HAP-1 (cell line): ENCODE measurements around the gene YIPF7.

ENCODE experiments used
- DNase-seq, 2 experiments: peaks; one replicate each; pipeline ENCODE4 v3.0.0-alpha.2; 2016 to 2020; ENCODE audit warnings: low spot score in 2 of 2
- H3K27me3 ChIP-seq: fragments of 250-450 bp; sonication (Bioruptor Pico); 2 replicates; pipeline ENCODE4 v1.5.1; 2020; ENCODE audit warnings: low read depth, mild to moderate bottlenecking, moderate library complexity
- H3K36me3 ChIP-seq: fragments of 250-450 bp; sonication (Bioruptor Pico); replicated peaks from 2 replicates; pipeline ENCODE4 v1.5.1; 2020; ENCODE audit warnings: mild to moderate bottlenecking
- H3K4me1 ChIP-seq: fragments of 250-450 bp; sonication (Bioruptor Pico); 2 replicates; pipeline ENCODE4 v1.5.1; 2020; ENCODE audit warnings: mild to moderate bottlenecking
- H3K4me3 ChIP-seq: fragments of 250-450 bp; sonication (Bioruptor Pico); 2 replicates; pipeline ENCODE4 v1.5.1; 2020; ENCODE audit warnings: mild to moderate bottlenecking, moderate library complexity
- H3K9me3 ChIP-seq: fragments of 250-450 bp; sonication (Bioruptor Pico); 2 replicates; pipeline ENCODE4 v1.5.1; 2020; ENCODE audit warnings: mild to moderate bottlenecking, moderate library complexity
- in situ Hi-C: fragments of 300-500 bp; cut with MboI; formaldehyde crosslinking; loops from 3 replicates; pipeline ENCODE4 v1.14.3; 2020; ENCODE audit warnings: low sequenced_read_pairs, inconsistent platforms, mixed read lengths

YIPF7 gene

GRCh38 chr4:44661940-44662622, 10.7 kb upstream of the YIPF7 start:
- Histone ChIP-seq H3K9me3 (no peaks in the 10 kb centered on the region), H3K36me3 (no peaks in the 10 kb centered on the region), H3K27me3 (no peaks in the 10 kb centered on the region; the same call in 1 of the 2 replicates), H3K4me1 (no peaks in the 10 kb centered on the region), H3K4me3 (no peak overlapping the region)
- no peak for DNase-seq
- in situ Hi-C loops = no loop called here

GRCh38 chr4:44660396-44660795, 9.0 kb upstream of the YIPF7 start:
- in situ Hi-C loops = no loop called here
- Histone ChIP-seq H3K9me3 (no peaks in the 10 kb centered on the region), H3K36me3 (no peaks in the 10 kb centered on the region), H3K4me1 (no peaks in the 10 kb centered on the region), H3K4me3 (no peak overlapping the region), H3K27me3 (no peaks in the 10 kb centered on the region)
- DNase-seq = no peak

GRCh38 chr4:44652002-44652401, 577 bp upstream of the YIPF7 start:
- no peak for DNase-seq
- H3K4me3 ChIP-seq = no peak overlapping the region
- in situ Hi-C loops = no loop called here
- no peaks in the 10 kb centered on the region for H3K9me3 ChIP-seq
- H3K36me3 ChIP-seq = no peaks in the 10 kb centered on the region
- peaks cover 3% of the 10 kb centered on the region; the same call in 1 of the 2 replicates for H3K27me3 ChIP-seq
- no peaks in the 10 kb centered on the region; the same call in 1 of the 2 replicates for H3K4me1 ChIP-seq

- in situ Hi-C loops = loop anchor here (25.0 kb wide), 1 partner anchor 209 kb away; the partner anchor contains the start of gene KCTD8
- no peak for DNase-seq
- Histone ChIP-seq H3K4me1 (no peaks in the 10 kb centered on the region), H3K9me3 (peaks cover 5% of the 10 kb centered on the region; the same call in 1 of the 2 replicates), H3K36me3 (no peaks in the 10 kb centered on the region), H3K27me3 (no peaks in the 10 kb centered on the region), H3K4me3 (no peak overlapping the region)
These were observed 5.3 kb downstream of the YIPF7 start for GRCh38 chr4:44646151-44646550.

GRCh38 chr4:44638091-44638490, 13.3 kb downstream of the YIPF7 start:
- Histone ChIP-seq H3K9me3 (peaks cover 4% of the 10 kb centered on the region; the same call in 1 of the 2 replicates), H3K36me3 (no peaks in the 10 kb centered on the region), H3K27me3 (no peaks in the 10 kb centered on the region; the same call in 1 of the 2 replicates), H3K4me3 (no peak overlapping the region), H3K4me1 (no peaks in the 10 kb centered on the region)
- in situ Hi-C loops = loop anchor here (25.0 kb wide), 1 partner anchor 201 kb away; the partner anchor contains the start of gene KCTD8
- DNase-seq = no peak

GRCh38 chr4:44632733-44633132, 18.7 kb downstream of the YIPF7 start:
- peaks cover 5% of the 10 kb centered on the region; the same call in 1 of the 2 replicates for H3K27me3 ChIP-seq
- no peaks in the 10 kb centered on the region for H3K36me3 ChIP-seq
- in situ Hi-C loops = loop anchor here (25.0 kb wide), 1 partner anchor 195 kb away; the partner anchor contains the start of gene KCTD8
- H3K4me3 ChIP-seq = no peak overlapping the region
- H3K4me1 ChIP-seq = no peaks in the 10 kb centered on the region
- no peaks in the 10 kb centered on the region for H3K9me3 ChIP-seq
- DNase-seq = no peak

GRCh38 chr4:44632089-44632488, 19.3 kb downstream of the YIPF7 start:
- no peaks in the 10 kb centered on the region for H3K36me3 ChIP-seq
- peaks cover 5% of the 10 kb centered on the region; the same call in 1 of the 2 replicates for H3K27me3 ChIP-seq
- in situ Hi-C loops = loop anchor here (25.0 kb wide), 1 partner anchor 195 kb away; the partner anchor contains the start of gene KCTD8
- H3K9me3 ChIP-seq = no peaks in the 10 kb centered on the region
- no peaks in the 10 kb centered on the region for H3K4me1 ChIP-seq
- H3K4me3 ChIP-seq = no peak overlapping the region
- DNase-seq = peak in 1 of 2 experiments; percentile 3

- no peaks in the 10 kb centered on the region for H3K4me1 ChIP-seq
- DNase-seq = peak; percentile 53 to 64
- H3K9me3 ChIP-seq = no peaks in the 10 kb centered on the region
- peaks cover 9% of the 10 kb centered on the region for H3K27me3 ChIP-seq
- H3K4me3 ChIP-seq = no peak overlapping the region
- in situ Hi-C loops = loop anchor here (25.0 kb wide), 1 partner anchor 192 kb away; the partner anchor contains the start of gene KCTD8
- no peaks in the 10 kb centered on the region for H3K36me3 ChIP-seq
These were observed 22.1 kb downstream of the YIPF7 start for GRCh38 chr4:44629280-44629866.

- DNase-seq = no peak
- Histone ChIP-seq H3K4me1 (no peaks in the 10 kb centered on the region), H3K4me3 (no peak overlapping the region), H3K27me3 (peaks cover 4% of the 10 kb centered on the region; the same call in 1 of the 2 replicates), H3K36me3 (no peaks in the 10 kb centered on the region), H3K9me3 (no peaks in the 10 kb centered on the region)
- in situ Hi-C loops = no loop called here
These were observed 27.7 kb downstream of the YIPF7 start for GRCh38 chr4:44623676-44624075.

- no peak overlapping the region for H3K4me3 ChIP-seq
- H3K9me3 ChIP-seq = no peaks in the 10 kb centered on the region
- DNase-seq = no peak
- H3K4me1 ChIP-seq = no peaks in the 10 kb centered on the region
- in situ Hi-C loops = no loop called here
- H3K36me3 ChIP-seq = no peaks in the 10 kb centered on the region
- no peaks in the 10 kb centered on the region for H3K27me3 ChIP-seq
These were observed 34.8 kb downstream of the YIPF7 start for GRCh38 chr4:44616621-44617020.

GRCh38 chr4:44583393-44583792, 68.0 kb downstream of the YIPF7 start:
- H3K36me3 ChIP-seq = no peaks in the 10 kb centered on the region
- peak in 1 of 2 experiments; percentile 17 for DNase-seq
- H3K27me3 ChIP-seq = no peaks in the 10 kb centered on the region
- in situ Hi-C loops = no loop called here
- no peak overlapping the region for H3K4me3 ChIP-seq
- no peaks in the 10 kb centered on the region for H3K9me3 ChIP-seq
- peaks cover 29% of the 10 kb centered on the region for H3K4me1 ChIP-seq

GRCh38 chr4:44580231-44580630, 71.2 kb downstream of the YIPF7 start:
- no peak overlapping the region for H3K4me3 ChIP-seq
- no peaks in the 10 kb centered on the region for H3K36me3 ChIP-seq
- in situ Hi-C loops = no loop called here
- no peaks in the 10 kb centered on the region for H3K9me3 ChIP-seq
- H3K27me3 ChIP-seq = no peaks in the 10 kb centered on the region
- H3K4me1 ChIP-seq = peaks cover 35% of the 10 kb centered on the region
- DNase-seq = peak in 1 of 2 experiments; percentile 98

- Histone ChIP-seq H3K4me1 (peaks cover 35% of the 10 kb centered on the region), H3K4me3 (no peak overlapping the region), H3K36me3 (no peaks in the 10 kb centered on the region), H3K27me3 (no peaks in the 10 kb centered on the region), H3K9me3 (no peaks in the 10 kb centered on the region)
- in situ Hi-C loops = no loop called here
- no peak for DNase-seq
These were observed 72.5 kb downstream of the YIPF7 start for GRCh38 chr4:44578954-44579353.
